HG03575 (cell line): Measurements from ENCODE around the gene ZBTB7B.

Experiments
- ATAC-seq: cut with Tn5 transposase; IDR thresholded peaks from one replicate; pipeline ENCODE4 v1.9.1; 2021; ENCODE audit not compliant: unreplicated experiment, insufficient number of reproducible peaks, low FRiP score; ENCODE audit errors: extremely low read depth

The ZBTB7B gene

DNA sequence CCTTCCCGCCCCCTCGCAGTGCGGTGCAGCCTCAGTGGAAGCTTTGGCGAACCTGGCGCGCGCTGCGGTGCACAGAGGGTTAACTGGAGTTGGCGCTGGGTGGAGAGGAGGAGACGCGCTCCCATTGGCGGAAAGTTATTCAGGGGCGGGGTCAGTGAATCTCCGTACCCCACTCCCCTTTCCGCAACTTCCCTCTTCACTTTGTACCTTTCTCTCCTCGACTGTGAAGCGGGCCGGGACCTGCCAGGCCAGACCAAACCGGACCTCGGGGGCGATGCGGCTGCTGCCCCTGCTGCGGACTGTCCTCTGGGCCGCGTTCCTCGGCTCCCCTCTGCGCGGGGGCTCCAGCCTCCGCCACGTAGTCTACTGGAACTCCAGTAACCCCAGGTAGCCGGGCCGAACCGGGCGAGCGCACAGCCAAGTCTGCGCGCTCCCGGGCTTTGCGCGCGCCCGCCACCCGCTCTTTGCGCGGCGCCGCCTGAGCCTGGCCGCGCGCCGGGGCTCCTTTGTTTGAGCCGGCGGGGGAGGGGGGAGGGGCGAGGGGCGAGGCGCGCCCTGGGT, 61.0 kb downstream of the ZBTB7B start, which contains the start of gene EFNA4:
TSS of gene EFNA4 (plus strand) at position 191 of the 561 bp plus-strand sequence. CDS start at position 275, 84 bp downstream.
- no peak for ATAC-seq

GRCh38 chr1:155064111-155064831, 61.7 kb downstream of the ZBTB7B start:
- ATAC-seq, result no peak

DNA sequence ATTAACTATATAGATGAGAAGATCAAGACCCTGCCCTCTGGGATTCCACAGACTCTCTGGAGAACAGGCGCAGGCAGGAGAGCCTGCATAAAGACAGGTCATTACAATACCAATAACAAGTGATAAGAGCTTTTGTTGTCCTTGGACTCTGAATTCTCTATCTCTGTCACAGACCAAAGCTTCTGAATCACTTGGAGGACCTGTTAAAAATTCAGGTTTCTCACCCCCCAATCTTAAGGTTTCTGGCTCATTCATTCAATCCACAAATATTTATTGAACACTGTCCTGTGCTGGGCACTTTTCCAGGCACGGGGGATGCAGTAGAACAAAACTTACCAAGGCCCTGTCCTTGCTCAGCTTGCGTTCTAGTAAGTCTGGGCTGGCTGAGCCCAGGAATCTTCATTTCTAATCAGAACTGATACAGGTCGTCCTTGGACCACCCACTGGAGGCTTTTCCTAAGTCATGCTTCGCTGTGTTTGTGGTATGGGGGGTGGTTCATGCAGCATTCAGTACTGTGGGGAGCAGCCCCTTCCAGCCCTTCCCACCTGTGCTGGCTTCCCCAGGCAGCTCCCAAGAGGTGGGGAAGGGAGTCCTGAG, 62.3 kb downstream of the ZBTB7B start:
- ATAC-seq, result no peak

DNA sequence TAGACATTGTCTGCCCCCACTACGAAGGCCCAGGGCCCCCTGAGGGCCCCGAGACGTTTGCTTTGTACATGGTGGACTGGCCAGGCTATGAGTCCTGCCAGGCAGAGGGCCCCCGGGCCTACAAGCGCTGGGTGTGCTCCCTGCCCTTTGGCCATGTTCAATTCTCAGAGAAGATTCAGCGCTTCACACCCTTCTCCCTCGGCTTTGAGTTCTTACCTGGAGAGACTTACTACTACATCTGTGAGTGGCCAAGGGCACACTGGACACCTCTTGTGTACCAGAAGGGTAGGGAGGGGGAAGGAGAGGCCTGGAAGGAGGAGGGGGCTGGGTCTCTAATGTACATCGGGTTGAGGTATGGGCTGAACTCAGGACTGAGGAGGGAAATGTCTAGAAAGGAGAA, 64.2 kb downstream of the ZBTB7B start:
- ATAC-seq, result no peak
